DMS53 (cell line): ENCODE results near the gene PFKM.

Experiments
- DNase-seq: peaks from one replicate; lab custom pipeline; 2025; lab: John Stamatoyannopoulos, UW

PFKM gene

DNA sequence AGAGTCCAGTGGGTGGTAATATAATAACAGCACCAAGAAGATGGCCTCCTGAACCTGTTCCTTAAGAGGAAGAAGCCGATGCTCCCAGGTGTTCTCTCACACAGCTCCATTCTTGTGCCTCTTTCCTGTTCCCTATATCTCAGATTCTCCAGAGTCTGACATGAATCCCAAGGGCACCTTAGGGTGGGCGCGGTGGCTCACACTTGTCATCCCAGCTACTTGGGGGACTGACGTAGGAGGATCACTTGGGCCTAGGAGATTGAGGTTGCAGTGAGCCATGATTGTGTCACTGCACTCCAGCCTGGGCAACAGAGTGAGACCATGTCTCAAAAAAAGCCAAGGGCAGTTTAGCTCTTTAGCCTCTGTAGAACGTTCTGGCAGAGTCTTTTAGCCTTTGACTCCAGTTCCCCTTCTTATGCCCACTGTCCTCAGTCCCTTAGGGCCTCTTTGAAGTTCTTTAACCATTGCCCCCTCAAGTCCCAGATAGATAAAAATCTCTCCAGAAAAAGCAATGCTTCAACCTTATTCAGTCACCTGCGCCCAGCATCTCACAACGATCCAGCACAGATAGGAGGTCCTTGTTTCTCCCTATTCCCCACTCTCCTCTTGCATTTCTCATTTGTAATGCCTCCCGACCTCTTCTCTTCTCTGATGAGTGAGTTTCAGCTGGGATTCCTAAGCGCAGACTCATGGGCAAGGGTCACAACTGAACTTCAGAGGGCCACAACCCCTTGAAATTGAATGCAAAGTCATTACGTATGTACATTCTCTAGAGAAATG is 68.9 kb downstream of the PFKM start:
- DNase-seq = no peak

- peak; percentile 92 for DNase-seq
These were observed 70.4 kb downstream of the PFKM start for GRCh38 chr12:48189331-48190125.

DNA sequence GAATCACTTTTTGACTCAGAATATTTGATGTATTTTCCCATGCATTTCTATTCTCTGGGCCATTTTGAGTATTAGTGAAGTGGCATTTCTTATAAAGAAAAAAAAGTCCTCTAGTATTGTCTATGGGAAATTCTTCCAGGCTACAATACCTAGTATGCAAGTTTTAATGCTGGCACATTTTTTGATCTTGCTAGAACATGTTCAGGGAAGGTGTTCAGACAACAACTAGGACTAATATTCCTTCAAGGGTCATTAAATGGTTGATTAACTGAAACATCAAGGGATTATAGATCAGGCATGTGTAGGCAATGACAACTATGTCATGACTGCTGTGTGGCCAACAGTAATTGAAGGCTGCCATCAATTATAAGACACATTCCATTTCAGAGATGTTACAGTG is 71.9 kb downstream of the PFKM start:
- DNase-seq = no peak

DNA sequence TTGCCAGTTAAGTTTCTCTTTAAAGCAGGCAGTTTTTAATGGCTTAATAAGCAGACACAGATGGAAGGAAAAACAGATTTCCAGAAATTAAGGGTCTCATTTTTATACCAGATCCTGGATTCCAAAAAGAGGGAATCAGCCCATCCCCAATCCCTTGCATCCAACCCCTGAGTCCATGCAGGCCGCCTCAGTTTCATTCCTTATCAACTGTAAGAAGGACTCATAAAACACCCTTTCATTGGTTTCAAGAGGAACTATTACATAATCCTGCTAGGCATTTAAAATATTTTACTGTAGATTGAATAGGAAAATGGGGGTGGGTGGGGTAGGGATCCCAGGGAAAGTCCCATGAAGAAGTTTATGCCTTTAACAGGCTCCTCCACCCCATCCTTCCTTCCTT is 73.7 kb downstream of the PFKM start:
- DNase-seq = no peak

- DNase-seq = peak; percentile 80
These were observed 74.5 kb downstream of the PFKM start for GRCh38 chr12:48193623-48194022.

DNA sequence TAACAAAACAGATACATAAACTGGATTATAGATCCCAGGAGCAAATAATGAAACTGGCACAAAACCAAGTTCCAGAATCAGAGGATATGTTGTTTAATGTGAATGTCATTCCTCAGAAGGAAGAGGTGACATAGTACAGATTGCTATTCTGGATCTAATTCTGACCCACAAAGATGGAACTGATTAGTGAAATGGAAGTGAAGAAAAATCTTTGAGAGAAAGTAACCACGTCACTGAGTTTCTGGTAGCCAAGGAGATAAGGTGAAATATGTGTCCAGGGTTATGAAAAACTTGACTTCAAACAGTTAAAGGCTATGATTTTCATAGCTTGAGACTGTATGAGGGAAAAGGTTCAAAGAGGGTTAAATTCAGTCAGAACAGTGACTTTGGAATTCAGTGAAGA is 75.6 kb downstream of the PFKM start:
- DNase-seq = no peak
